ENCODE measurements around the gene CCDC201.

GRCh38 chr7:45917064-45917463 lies 44.2 kb upstream of the CCDC201 start:
- no peak for TF ChIP-seq POLR2A (IDR thresholded peaks at IDR 0.05; ENCODE audit: low read length)
- TF ChIP-seq CTCF (IDR thresholded peaks at IDR 0.05) = no peak
- no peak for TF ChIP-seq HDAC2 (IDR thresholded peaks at IDR 0.05)
- TF ChIP-seq ZNF302 (CRISPR knock-in tag; IDR thresholded peaks at IDR 0.05) = no peak
- no peak for TF ChIP-seq CEBPB (IDR thresholded peaks at IDR 0.05)
- TF ChIP-seq NR3C1 (IDR thresholded peaks at IDR 0.05) = no peak
- no peak for TF ChIP-seq MAX (IDR thresholded peaks at IDR 0.05)
- TF ChIP-seq EP300 (IDR thresholded peaks at IDR 0.05) = no peak
- no peak for TF ChIP-seq FOSL2 (IDR thresholded peaks at IDR 0.05)
- no peak for TF ChIP-seq FOSL2 (CRISPR knock-in tag; IDR thresholded peaks at IDR 0.05)
- no peak for TF ChIP-seq USF2 (IDR thresholded peaks at IDR 0.05)
- no peak for TF ChIP-seq RARB (CRISPR knock-in tag; IDR thresholded peaks at IDR 0.05)
- no peak for TF ChIP-seq PBX3 (IDR thresholded peaks at IDR 0.05)
- TF ChIP-seq ZFP36 (IDR thresholded peaks at IDR 0.05; ENCODE audit: borderline replicate concordance, partially characterized antibody) = no peak

Data from A549 (cell line).